PFSK-1 (cell line): ENCODE results near the gene SLC6A9.

Source experiments
- FOXP2 ChIP-seq: optimal IDR thresholded peaks from 2 replicates; pipeline ENCODE3; 2011; ENCODE audit warnings: borderline replicate concordance, control low read depth, inconsistent platforms; ENCODE audit not compliant: insufficient read depth; ENCODE audit errors: extremely low read length, extremely low read depth
- POLR2AphosphoS5 ChIP-seq: IDR thresholded peaks from 2 replicates; pipeline ENCODE4 v1.6.1; 2012; ENCODE audit warnings: low read depth, mild to moderate bottlenecking, control low read depth, low read length, moderate library complexity
- REST ChIP-seq, 2 experiments: IDR thresholded peaks; 2 replicates each; pipeline versions ENCODE4 v1.6.1 to v1.8.0; 2011 to 2012; ENCODE audit warnings: low read depth in 2 of 2, low read length in 2 of 2, control low read depth in 1 of 2, inconsistent platforms in 1 of 2, mild to moderate bottlenecking in 1 of 2, moderate library complexity in 1 of 2; ENCODE audit not compliant: insufficient read depth in 1 of 2
- SIN3A ChIP-seq: IDR thresholded peaks from 2 replicates; pipeline ENCODE4 v1.6.1; 2012; ENCODE audit warnings: mild to moderate bottlenecking, low read length, moderate library complexity, borderline replicate concordance; ENCODE audit not compliant: insufficient read depth
- TAF1 ChIP-seq: IDR thresholded peaks from 2 replicates; pipeline ENCODE4 v1.6.1; 2012; ENCODE audit warnings: low read length, control low read depth, borderline replicate concordance; ENCODE audit not compliant: insufficient read depth

The SLC6A9 gene

DNA sequence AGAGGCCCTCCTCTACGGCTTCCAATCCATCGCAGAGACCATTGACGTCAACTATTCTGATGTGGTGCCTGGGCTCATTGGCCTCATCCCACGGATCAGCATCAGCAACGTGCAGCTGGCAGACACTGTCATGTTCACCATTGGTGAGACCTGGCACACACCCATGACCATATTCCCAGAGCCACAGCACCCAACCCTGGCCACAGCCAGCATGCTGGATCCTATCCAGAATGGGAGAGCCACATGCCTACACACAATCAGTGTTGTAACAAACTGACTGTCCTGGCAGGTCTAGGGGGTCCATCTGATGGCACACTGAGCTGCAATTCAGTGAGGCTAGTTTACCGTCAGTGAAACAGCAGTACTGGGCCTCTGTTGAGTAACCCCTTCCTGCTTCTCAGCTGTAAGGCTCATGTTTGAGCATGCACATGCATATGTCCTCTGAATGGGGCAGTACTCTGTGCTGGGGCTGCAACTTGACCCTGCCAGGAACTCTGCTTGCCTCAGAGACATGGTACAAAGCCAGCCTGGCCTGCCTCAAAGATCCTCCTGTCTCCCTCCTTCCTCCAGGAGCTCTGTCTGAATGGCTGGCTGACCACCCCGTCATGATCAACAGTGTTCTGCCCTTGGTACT, 73.7 kb downstream of the SLC6A9 start:
- TF ChIP-seq FOXP2 (no peak), SIN3A (no peak), REST (IDR thresholded peaks at IDR 0.05; ENCODE audit: insufficient read depth in 1 of 2, low read depth in 2 of 2, low read length in 2 of 2) (no peak), TAF1 (no peak), POLR2AphosphoS5 (no peak)

DNA sequence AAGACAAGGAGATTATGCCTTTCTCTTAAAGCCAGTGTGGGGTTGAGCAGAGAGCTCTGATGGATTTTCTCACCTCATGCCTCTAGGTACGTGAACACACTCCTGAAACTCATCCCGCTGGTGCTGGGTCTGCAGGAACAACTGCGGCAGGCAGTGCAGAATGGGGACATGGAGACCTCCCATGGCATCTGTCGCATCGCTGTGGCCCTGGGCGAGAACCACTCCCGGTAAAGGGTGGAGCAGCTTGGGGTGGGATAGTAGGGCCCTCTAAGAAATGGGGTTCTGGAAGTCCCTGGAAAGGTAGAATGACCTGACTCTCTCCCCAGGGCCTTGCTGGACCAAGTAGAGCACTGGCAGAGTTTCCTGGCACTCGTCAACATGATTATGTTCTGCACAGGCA, 75.0 kb downstream of the SLC6A9 start:
- TF ChIP-seq SIN3A (no peak), POLR2AphosphoS5 (no peak), TAF1 (no peak), REST (IDR thresholded peaks at IDR 0.05; ENCODE audit: insufficient read depth in 1 of 2, low read depth in 2 of 2, low read length in 2 of 2) (no peak), FOXP2 (no peak)

GRCh38 chr1:43954036-43954435, 77.2 kb downstream of the SLC6A9 start:
- TF ChIP-seq SIN3A = no peak
- TF ChIP-seq REST (IDR thresholded peaks at IDR 0.05; ENCODE audit: insufficient read depth in 1 of 2, low read depth in 2 of 2, low read length in 2 of 2) = no peak
- no peak for TF ChIP-seq FOXP2
- TF ChIP-seq POLR2AphosphoS5 = no peak
- no peak for TF ChIP-seq TAF1

GRCh38 chr1:43953361-43953760, 77.9 kb downstream of the SLC6A9 start:
- TF ChIP-seq TAF1 (no peak), FOXP2 (no peak), REST (IDR thresholded peaks at IDR 0.05; ENCODE audit: insufficient read depth in 1 of 2, low read depth in 2 of 2, low read length in 2 of 2) (no peak), SIN3A (no peak), POLR2AphosphoS5 (no peak)

DNA sequence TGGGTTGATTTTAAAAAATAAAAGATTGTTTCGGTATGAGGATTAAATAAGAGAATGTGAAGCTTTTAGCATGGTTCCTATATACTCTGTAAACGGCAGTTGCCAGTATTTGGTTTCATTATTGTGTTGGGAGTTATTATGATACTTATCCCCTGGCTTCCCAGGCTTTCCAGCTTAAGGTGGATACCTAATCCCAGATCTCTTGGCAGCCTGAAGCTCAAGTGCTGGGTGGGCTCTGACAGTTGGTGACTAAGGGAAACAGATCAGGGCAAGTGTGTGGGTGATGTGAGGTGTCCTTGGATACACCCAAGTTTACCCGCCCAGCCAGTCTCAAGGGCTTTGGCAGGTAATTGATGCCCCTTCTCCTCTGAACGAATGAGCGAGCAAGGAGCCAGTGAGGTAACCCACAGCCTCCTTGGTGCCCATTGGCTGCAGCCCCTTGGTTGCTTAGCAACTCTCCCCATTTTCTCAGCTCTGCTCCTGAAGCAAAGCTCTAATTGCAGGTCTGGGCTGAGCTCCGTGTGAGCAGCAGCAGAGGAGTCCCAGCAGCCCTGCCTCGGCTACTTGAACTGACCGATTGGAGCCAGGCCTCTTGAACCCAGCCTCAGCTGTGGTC, 78.4 kb downstream of the SLC6A9 start:
- TF ChIP-seq POLR2AphosphoS5 (no peak), TAF1 (no peak), REST (IDR thresholded peaks at IDR 0.05; ENCODE audit: insufficient read depth in 1 of 2, low read depth in 2 of 2, low read length in 2 of 2) (no peak), FOXP2 (no peak), SIN3A (no peak)
